Adrenal gland (tissue), 5 donors: ENCODE data around the gene MINK1.

Experiments used
- CTCF ChIP-seq, 6 experiments: fragments of 450-650 bp in 4 of 6; fragments of 200-600 bp in 2 of 6; sonication (generic) in 1 of 6; IDR thresholded peaks; 1 replicate in 5 of 6; 2 replicates in 1 of 6; pipeline versions ENCODE4 v1.5.1 to v1.8.0; 2016 to 2021; ENCODE audit warnings: antibody characterized with exemption in 6 of 6, mild to moderate bottlenecking in 2 of 6, moderate library complexity in 1 of 6
- POLR2A ChIP-seq, 2 donors: fragments of 450-650 bp; IDR thresholded peaks; one replicate each; pipeline ENCODE4 v1.6.1; 2017; ENCODE audit warnings: antibody characterized with exemption in 2 of 2, mild to moderate bottlenecking in 2 of 2, moderate library complexity in 1 of 2
- donor health status: DM: no; HTN: no; CAD: no.

- no peak for TF ChIP-seq CTCF (IDR thresholded peaks at IDR 0.05)
- TF ChIP-seq POLR2A (IDR thresholded peaks at IDR 0.05): no peak
Observed at GRCh38 chr17:4837471-4838308, 4.5 kb downstream of the MINK1 start.
